ENCODE results near the gene SCP2. TPM values are rescaled to one million over a fixed set of nuclear protein-coding genes. Genes with fewer than 3 reads are reported as not detected.
A peak's percentile ranks its signal among the peaks of the same experiment; 100 is the strongest.

The SCP2 gene
- total RNA-seq, 2 experiments from 2014 or later, result 71.8 to 79.2 TPM

DNA sequence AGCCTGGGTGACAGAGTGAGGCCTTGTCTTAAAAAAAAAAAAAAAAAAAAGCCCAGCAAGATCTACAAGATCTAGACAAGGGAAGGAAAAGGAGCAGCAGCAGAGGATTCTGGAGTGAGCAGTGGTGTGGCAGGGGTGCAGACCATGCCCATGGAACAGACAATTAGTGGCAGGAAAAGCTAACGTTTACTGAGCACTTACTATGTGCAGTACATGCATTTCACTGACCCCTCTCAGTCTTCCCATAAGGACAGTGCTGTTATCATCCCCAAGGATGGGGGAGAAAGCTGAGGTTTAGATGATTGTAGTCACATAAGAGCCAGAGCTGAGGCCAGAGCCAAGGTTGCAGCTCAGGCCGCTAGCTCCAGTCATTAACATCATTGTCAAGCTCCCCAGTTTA lies 140.8 kb downstream of the SCP2 start:
- CTCF ChIA-PET, result interaction anchor here (1.5 kb wide), 1 partner anchor 9 kb away, joined by 5 read pairs; no protein-coding TSS in a partner anchor
- H3K9me3 Mint-ChIP-seq, result no peaks in the 10 kb centered on the region
- H3K27me3 Mint-ChIP-seq (ENCODE audit: low read depth), result peaks cover 20% of the 10 kb centered on the region
- H3K4me3 Mint-ChIP-seq, result no peak overlapping the region
- no peak overlapping the region for H3K27ac Mint-ChIP-seq
- H3K4me1 Mint-ChIP-seq (ENCODE audit: low read depth), result peaks cover 2% of the 10 kb centered on the region
- H3K36me3 Mint-ChIP-seq (ENCODE audit: low read depth), result no peaks in the 10 kb centered on the region
- intact Hi-C loops (cut with micrococcal nuclease), result no loop called here
- no peak for DNase-seq

GRCh38 chr1:53068314-53069099 lies 141.4 kb downstream of the SCP2 start:
- no peak overlapping the region for H3K4me3 Mint-ChIP-seq
- H3K27ac Mint-ChIP-seq, result peak overlapping the region; percentile 0
- intact Hi-C loops (cut with micrococcal nuclease), result no loop called here
- H3K9me3 Mint-ChIP-seq, result no peaks in the 10 kb centered on the region
- H3K27me3 Mint-ChIP-seq (ENCODE audit: low read depth), result peaks cover 14% of the 10 kb centered on the region
- H3K36me3 Mint-ChIP-seq (ENCODE audit: low read depth), result no peaks in the 10 kb centered on the region
- no peaks in the 10 kb centered on the region for H3K4me1 Mint-ChIP-seq (ENCODE audit: low read depth)
- CTCF ChIA-PET, result interaction anchor here (1.5 kb wide), 1 partner anchor 9 kb away, joined by 5 read pairs; no protein-coding TSS in a partner anchor
- DNase-seq, result no peak

DNA sequence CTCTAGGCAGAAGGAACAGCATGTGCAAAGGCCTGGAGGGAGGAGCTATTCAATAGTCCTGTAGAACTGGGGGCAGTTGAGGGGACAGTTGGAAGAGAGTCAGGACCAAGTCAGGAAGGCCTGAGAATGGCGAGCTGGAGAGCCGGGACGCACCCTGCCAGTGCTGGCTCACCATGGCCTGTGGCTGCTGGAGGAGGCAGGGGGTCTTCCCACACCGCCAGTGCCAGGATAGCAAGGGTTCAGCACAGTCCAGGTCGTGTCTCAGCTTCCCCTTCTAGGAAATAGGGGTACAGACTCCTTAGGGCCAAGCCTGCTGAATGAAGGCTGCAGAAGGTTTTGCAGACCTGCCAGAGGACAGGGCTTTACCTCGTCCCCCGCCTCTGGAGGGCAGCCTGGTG lies 142.2 kb downstream of the SCP2 start:
- Mint-ChIP-seq H3K4me3 (no peak overlapping the region), H3K36me3 (ENCODE audit: low read depth) (no peaks in the 10 kb centered on the region), H3K9me3 (no peaks in the 10 kb centered on the region), H3K4me1 (ENCODE audit: low read depth) (no peaks in the 10 kb centered on the region), H3K27ac (no peak overlapping the region), H3K27me3 (ENCODE audit: low read depth) (peaks cover 7% of the 10 kb centered on the region)
- peak; percentile 2 for DNase-seq
- intact Hi-C loops (cut with micrococcal nuclease), result no loop called here
- CTCF ChIA-PET, result no interaction called here

GRCh38 chr1:53069663-53070327 lies 142.7 kb downstream of the SCP2 start:
- Mint-ChIP-seq H3K36me3 (ENCODE audit: low read depth) (no peaks in the 10 kb centered on the region), H3K27ac (no peak overlapping the region), H3K4me1 (ENCODE audit: low read depth) (no peaks in the 10 kb centered on the region), H3K4me3 (no peak overlapping the region), H3K9me3 (no peaks in the 10 kb centered on the region), H3K27me3 (ENCODE audit: low read depth) (peaks cover 5% of the 10 kb centered on the region)
- intact Hi-C loops (cut with micrococcal nuclease), result no loop called here
- DNase-seq, result peak; percentile 2
- CTCF ChIA-PET, result no interaction called here

GRCh38 chr1:53070621-53071020 lies 143.5 kb downstream of the SCP2 start:
- Mint-ChIP-seq H3K9me3 (no peaks in the 10 kb centered on the region), H3K4me3 (no peak overlapping the region), H3K4me1 (ENCODE audit: low read depth) (no peaks in the 10 kb centered on the region), H3K27me3 (ENCODE audit: low read depth) (peaks cover 1% of the 10 kb centered on the region), H3K27ac (no peak overlapping the region), H3K36me3 (ENCODE audit: low read depth) (no peaks in the 10 kb centered on the region)
- intact Hi-C loops (cut with micrococcal nuclease), result no loop called here
- CTCF ChIA-PET, result no interaction called here
- DNase-seq, result peak; percentile 3

- Mint-ChIP-seq H3K4me1 (ENCODE audit: low read depth) (no peaks in the 10 kb centered on the region), H3K27ac (no peak overlapping the region), H3K27me3 (ENCODE audit: low read depth) (no peaks in the 10 kb centered on the region), H3K4me3 (no peak overlapping the region), H3K36me3 (ENCODE audit: low read depth) (no peaks in the 10 kb centered on the region), H3K9me3 (no peaks in the 10 kb centered on the region)
- DNase-seq, result peak; percentile 2
- CTCF ChIA-PET, result no interaction called here
- intact Hi-C loops (cut with micrococcal nuclease), result no loop called here
These were observed 144.2 kb downstream of the SCP2 start for GRCh38 chr1:53071167-53071865.

- intact Hi-C loops (cut with micrococcal nuclease), result no loop called here
- Mint-ChIP-seq H3K27me3 (ENCODE audit: low read depth) (no peaks in the 10 kb centered on the region), H3K27ac (no peak overlapping the region), H3K36me3 (ENCODE audit: low read depth) (no peaks in the 10 kb centered on the region), H3K4me1 (ENCODE audit: low read depth) (no peaks in the 10 kb centered on the region), H3K9me3 (no peaks in the 10 kb centered on the region), H3K4me3 (no peak overlapping the region)
- DNase-seq, result no peak
- CTCF ChIA-PET, result no interaction called here
These were observed 144.8 kb downstream of the SCP2 start for GRCh38 chr1:53071915-53072314.

DNA sequence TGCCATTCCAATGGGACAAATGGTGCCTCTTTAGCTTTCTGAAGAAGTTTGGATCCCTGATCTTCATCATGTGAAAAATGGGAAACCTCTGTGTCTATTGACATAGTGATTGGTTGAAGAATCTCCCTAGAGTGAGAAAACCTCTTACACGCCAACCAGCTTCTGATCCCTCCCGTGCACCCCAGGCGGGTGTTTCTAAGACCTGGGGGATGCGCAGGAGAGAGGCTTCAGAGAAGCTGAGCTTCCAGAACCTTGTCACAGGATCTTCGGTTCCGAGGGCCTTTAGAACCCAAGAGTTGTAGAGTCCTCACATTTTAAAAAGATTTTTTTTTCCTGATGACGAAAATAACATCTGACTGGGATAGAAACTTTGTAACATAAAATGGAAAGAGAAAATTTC lies 146.2 kb downstream of the SCP2 start:
- no peaks in the 10 kb centered on the region for H3K9me3 Mint-ChIP-seq
- no peak overlapping the region for H3K27ac Mint-ChIP-seq
- CTCF ChIA-PET, result no interaction called here
- no peak overlapping the region for H3K4me3 Mint-ChIP-seq
- no peaks in the 10 kb centered on the region for H3K36me3 Mint-ChIP-seq (ENCODE audit: low read depth)
- intact Hi-C loops (cut with micrococcal nuclease), result no loop called here
- H3K27me3 Mint-ChIP-seq (ENCODE audit: low read depth), result no peaks in the 10 kb centered on the region
- H3K4me1 Mint-ChIP-seq (ENCODE audit: low read depth), result no peaks in the 10 kb centered on the region
- DNase-seq, result peak; percentile 2

DNA sequence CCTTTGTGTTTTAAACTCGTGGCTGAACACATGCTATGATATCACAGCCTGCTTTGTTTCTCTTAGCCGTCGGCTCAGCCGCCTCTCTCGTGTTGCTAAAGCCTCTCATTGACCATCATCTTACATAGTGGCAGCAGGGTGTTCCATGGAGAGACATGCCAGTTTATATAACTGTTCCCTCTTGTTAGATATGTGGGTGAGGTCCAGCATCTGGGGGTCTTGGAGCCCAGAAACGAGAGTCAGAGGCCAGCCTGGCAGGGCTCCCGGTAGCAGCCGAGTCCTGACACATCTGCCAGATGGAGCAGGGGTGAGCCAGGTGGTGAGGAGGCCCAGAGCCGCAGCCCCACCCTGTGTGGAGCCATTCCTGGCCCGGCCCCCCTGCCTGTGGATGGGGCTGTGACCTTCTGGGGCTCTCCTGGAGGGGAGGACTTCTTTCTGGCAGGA lies 146.8 kb downstream of the SCP2 start:
- CTCF ChIA-PET, result no interaction called here
- Mint-ChIP-seq H3K27ac (no peak overlapping the region), H3K4me3 (no peak overlapping the region), H3K27me3 (ENCODE audit: low read depth) (no peaks in the 10 kb centered on the region), H3K4me1 (ENCODE audit: low read depth) (no peaks in the 10 kb centered on the region), H3K36me3 (ENCODE audit: low read depth) (no peaks in the 10 kb centered on the region), H3K9me3 (no peaks in the 10 kb centered on the region)
- DNase-seq, result peak; percentile 3
- intact Hi-C loops (cut with micrococcal nuclease), result no loop called here

- no peak overlapping the region for H3K4me3 Mint-ChIP-seq
- H3K27ac Mint-ChIP-seq, result no peak overlapping the region
- CTCF ChIA-PET, result no interaction called here
- no peaks in the 10 kb centered on the region for H3K4me1 Mint-ChIP-seq (ENCODE audit: low read depth)
- intact Hi-C loops (cut with micrococcal nuclease), result no loop called here
- no peak for DNase-seq
- no peaks in the 10 kb centered on the region for H3K9me3 Mint-ChIP-seq
- no peaks in the 10 kb centered on the region for H3K27me3 Mint-ChIP-seq (ENCODE audit: low read depth)
- no peaks in the 10 kb centered on the region for H3K36me3 Mint-ChIP-seq (ENCODE audit: low read depth)
These were observed 147.5 kb downstream of the SCP2 start for GRCh38 chr1:53074313-53075154.

GRCh38 chr1:53075206-53075605 lies 148.1 kb downstream of the SCP2 start:
- Mint-ChIP-seq H3K27ac (no peak overlapping the region), H3K36me3 (ENCODE audit: low read depth) (no peaks in the 10 kb centered on the region)
- CTCF ChIA-PET, result no interaction called here

DNA sequence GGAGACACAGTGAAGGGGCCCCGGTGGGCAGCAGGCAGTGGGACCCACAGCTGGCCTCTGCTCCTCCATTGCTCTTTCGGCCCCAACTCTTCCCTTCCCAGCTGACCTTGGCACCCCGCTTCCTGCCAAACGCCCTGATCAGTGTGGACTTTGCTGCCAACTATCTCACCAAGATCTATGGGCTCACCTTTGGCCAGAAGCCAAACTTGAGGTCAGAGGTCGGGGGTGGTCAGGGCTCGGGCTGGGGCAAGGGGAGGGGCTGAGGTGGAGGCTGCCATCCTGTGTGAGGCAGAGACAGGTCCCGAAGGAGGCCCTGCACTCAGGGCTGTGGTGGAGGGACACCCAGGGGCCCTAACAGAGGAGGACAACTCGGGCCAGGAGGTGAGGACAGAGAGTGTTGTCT lies 148.7 kb downstream of the SCP2 start:
- Mint-ChIP-seq H3K36me3 (ENCODE audit: low read depth) (no peaks in the 10 kb centered on the region), H3K27me3 (ENCODE audit: low read depth) (no peaks in the 10 kb centered on the region), H3K4me1 (ENCODE audit: low read depth) (no peaks in the 10 kb centered on the region), H3K9me3 (no peaks in the 10 kb centered on the region), H3K27ac (no peak overlapping the region), H3K4me3 (no peak overlapping the region)
- CTCF ChIA-PET, result interaction anchor here (1.0 kb wide), 1 partner anchor 105 kb away, joined by 3 read pairs; no protein-coding TSS in a partner anchor
- no peak for DNase-seq
- intact Hi-C loops (cut with micrococcal nuclease), result no loop called here

More at GRCh38 chr1:53075206-53075605, 148.1 kb downstream of the SCP2 start:
- no peak for DNase-seq
- no peaks in the 10 kb centered on the region for H3K9me3 Mint-ChIP-seq
- H3K4me1 Mint-ChIP-seq (ENCODE audit: low read depth), result no peaks in the 10 kb centered on the region
- H3K4me3 Mint-ChIP-seq, result no peak overlapping the region
- intact Hi-C loops (cut with micrococcal nuclease), result no loop called here
- H3K27me3 Mint-ChIP-seq (ENCODE audit: low read depth), result no peaks in the 10 kb centered on the region

Data from activated naive CD4-positive, alpha-beta T cell treated with anti-CD3 and anti-CD28 coated beads for 36 hours (primary cell).